ENCODE data around the gene CCDC12. TPM values are rescaled to one million over a fixed set of nuclear protein-coding genes. Genes with fewer than 3 reads are reported as not detected.

The CCDC12 gene
- total RNA-seq, 1 experiment from 2014 or later = 46.5 TPM

- Histone ChIP-seq H4K20me1 (ENCODE audit: insufficient read depth) (no peaks in the 10 kb centered on the region), H3K9me2 (ENCODE audit: insufficient read depth) (no peaks in the 10 kb centered on the region), H3K4me3 (replicated peaks in 1 of 2; ENCODE audit: low read depth in 1 of 2, low read length in 2 of 2) (no peak overlapping the region), H3K9ac (ENCODE audit: low read length) (no peak overlapping the region), H3K27ac (ENCODE audit: low read depth, low read length) (no peak overlapping the region), H3K27me3 (ENCODE audit: insufficient read depth, low read length) (no peaks in the 10 kb centered on the region), H3K36me3 (ENCODE audit: control insufficient read depth in 1 of 2, insufficient read depth in 2 of 2, low read length in 2 of 2) (peaks cover 6 to 24% of the 10 kb centered on the region in 2 experiments; a peak in 3 of 4 replicates), H3K9me3 (ENCODE audit: control insufficient read depth in 1 of 2, insufficient read depth in 1 of 2, low read depth in 1 of 2, low read length in 2 of 2) (no peaks in the 10 kb centered on the region), H3K4me2 (ENCODE audit: low read length) (no peak overlapping the region), H3K79me2 (ENCODE audit: insufficient read depth, low read length) (no peaks in the 10 kb centered on the region), H2AFZ (ENCODE audit: low read depth, low read length, poor library complexity, severe bottlenecking) (no peak overlapping the region), H3K4me1 (ENCODE audit: control insufficient read depth in 1 of 2, insufficient read depth in 2 of 2, low read length in 2 of 2) (peaks cover 0 to 8% of the 10 kb centered on the region in 2 experiments; a peak in 1 of 4 replicates)
- no peak for DNase-seq (ENCODE audit: low read depth, low spot score)
- ChIA-PET POLR2A (no interaction called here), CTCF (interaction anchor here (2.3 kb wide), 1 partner anchor 320 kb away, joined by 9 read pairs; no protein-coding TSS in a partner anchor), RAD21 (ENCODE audit: low non-redundant PET in 1 of 2, low total read pairs in 2 of 2, uncharacterized antibody in 2 of 2, unreplicated experiment in 2 of 2) (no interaction called here)
- no peak for ATAC-seq
- TF ChIP-seq FOSL1 (IDR thresholded peaks at IDR 0.05; ENCODE audit: low read depth) (no peak), REST (IDR thresholded peaks at IDR 0.05; ENCODE audit: low read depth) (no peak), ZBTB33 (IDR thresholded peaks at IDR 0.05; ENCODE audit: extremely low read depth, insufficient replicate concordance, low read length) (no peak)
- BruUV-seq (replicated peaks) = no TSS peak
- intact Hi-C loops (cut with micrococcal nuclease) = no loop called here
Measured at GRCh38 chr3:47004369-47005211, 28.0 kb upstream of the CCDC12 start.
